ENCODE measurements around the gene CSNK1G1.

GRCh38 chr15:64229129-64229724, 126.7 kb downstream of the CSNK1G1 start:
- TF ChIP-seq POLR2A (IDR thresholded peaks at IDR 0.05; ENCODE audit: low read length) (no peak), GATA1 (IDR thresholded peaks at IDR 0.05; ENCODE audit: low read depth, low read length) (no peak)
